NOMO-1 treated with dmso at 0.1 percent for 144 hours (cell line): ENCODE results near the gene POLN.
"Not testable (repeated sequence)": the region's sequence is repeated elsewhere in the genome, so short reads cannot be mapped to it uniquely, and the experiment has no call there.

Experiments used
- DNase-seq: peaks from one replicate; lab custom pipeline; 2025; ENCODE audit not compliant: unreplicated experiment; lab: John Stamatoyannopoulos, UW

Gene POLN

DNA sequence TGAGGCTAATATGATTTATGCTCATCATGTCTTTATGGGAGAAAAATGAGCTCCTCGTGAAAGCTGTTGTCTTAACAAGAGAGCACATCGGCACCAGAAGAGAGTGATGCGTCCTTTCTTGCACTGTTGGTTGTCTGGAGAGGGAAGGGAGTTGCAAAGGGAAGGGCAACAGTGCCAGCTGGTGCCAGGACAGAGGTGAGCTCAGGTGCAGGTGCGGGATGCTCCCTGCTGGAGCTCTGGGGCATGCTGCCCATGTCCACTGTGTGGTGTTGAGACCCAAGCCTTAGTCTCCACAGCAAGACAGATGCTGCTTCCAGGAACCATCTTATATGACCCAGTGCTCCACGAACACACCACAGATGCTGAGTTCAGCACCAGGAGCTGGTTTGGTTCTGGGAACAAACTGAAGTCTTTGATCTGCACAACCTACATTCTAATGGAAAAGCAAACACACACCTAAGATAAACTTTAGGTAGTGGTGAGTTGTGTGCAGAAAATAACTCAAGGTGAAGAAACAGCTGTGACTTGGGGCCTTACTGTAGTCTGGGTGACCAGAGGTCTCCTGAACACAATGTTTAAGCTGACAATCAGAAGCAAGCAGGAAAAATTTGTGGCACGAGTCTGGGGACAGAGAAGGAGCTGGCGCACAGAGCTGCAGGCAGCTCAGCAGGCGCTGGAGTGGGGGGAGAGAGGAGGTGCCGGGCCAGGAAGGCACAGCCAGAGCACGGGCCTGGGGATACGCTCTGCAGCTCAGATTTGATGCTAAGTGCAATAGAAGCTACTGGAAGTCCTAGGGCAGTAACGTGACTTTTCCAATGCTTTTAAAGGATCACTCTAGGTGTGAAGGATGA lies 73.2 kb downstream of the POLN start:
- no peak for DNase-seq

DNA sequence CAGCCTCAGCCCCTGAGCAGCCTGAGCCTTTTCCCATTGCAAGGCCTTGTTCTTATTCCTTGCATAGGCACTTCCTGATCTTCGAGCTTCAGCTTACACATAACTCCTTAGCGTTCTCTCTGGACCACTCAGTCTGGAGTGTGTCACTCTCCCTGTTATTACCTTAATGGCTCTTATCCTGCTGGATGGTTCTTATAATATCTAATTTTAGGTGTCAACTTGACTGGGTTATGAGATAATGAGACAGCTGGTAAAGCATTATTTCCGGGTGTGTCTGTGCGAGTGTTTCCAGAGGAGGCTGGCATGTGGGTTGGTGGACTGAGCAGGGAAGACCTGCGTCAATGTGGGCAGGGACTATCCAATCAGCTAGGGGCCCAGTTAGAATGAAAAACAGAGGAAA lies 75.7 kb downstream of the POLN start:
- no peak for DNase-seq

DNA sequence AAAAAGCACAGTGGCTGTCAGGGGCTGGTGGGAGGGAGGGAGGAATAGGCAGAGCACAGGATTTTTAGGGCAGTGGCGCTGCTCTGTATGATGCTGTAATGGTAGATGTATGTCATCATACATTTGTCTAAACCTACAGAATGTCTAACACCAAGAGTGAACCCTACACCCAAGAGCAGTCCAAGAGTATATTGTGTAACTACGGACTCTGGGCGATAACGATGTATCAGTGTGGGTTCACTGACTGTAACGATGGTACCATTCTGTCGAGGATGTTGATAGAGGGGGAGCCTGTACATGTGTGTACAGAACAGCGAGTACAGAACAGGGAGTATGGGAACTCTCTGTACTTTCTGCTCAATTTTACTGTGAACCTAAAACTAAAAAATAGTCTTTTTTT lies 76.5 kb downstream of the POLN start:
- no peak for DNase-seq

DNA sequence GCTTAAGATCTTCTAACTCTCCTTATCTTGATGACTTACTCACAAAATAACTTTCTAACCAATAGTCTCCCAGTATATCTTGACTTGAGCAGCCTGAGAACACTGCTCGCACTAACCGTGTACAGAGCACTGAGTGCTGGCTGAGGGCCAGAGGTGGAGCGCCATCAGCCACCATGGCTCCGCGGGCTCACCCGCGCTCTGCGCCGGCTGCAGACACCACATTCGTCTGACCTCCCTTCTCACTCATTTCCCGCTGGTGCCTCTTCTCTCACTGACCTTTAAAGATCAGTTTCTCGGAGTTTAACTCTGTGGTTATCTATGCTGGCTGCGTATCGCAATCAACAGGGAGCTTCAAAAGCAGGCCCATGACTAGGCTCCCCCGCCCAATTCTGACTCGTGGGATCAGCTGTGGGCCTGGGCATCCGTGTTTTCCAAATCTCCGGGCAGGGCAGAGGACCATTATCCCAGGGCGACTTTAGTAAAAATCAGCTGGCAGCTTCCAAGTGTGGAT lies 78.6 kb downstream of the POLN start:
- no peak for DNase-seq

DNA sequence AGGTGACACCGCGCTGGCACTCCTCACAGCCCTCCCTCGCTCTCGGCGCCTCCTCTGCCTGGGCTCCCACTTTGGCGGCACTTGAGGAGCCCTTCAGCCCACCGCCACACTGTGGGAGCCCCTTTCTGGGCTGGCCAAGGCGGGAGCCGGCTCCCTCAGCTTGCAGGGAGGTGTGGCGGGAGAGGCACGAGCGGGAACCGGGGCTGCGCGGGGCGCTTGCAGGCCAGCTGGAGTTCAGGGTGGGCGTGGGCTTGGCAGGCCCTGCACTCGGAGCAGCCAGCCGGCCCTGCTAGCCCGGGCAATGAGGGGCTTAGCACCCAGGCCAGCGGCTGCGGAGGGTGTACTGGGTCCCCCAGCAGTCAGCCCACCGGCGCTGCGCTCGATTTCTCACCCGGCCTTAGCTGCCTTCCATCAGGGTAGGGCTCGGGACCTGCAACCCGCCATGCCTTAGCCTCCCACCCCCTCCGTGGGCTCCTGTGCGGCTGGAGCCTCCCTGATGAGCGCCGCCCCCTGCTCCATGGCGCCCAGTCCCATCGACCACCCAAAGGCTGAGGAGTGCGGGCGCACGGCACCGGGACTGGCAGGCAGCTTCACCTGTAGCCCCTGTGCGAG lies 80.7 kb downstream of the POLN start:
- DNase-seq = not testable (repeated sequence)

DNA sequence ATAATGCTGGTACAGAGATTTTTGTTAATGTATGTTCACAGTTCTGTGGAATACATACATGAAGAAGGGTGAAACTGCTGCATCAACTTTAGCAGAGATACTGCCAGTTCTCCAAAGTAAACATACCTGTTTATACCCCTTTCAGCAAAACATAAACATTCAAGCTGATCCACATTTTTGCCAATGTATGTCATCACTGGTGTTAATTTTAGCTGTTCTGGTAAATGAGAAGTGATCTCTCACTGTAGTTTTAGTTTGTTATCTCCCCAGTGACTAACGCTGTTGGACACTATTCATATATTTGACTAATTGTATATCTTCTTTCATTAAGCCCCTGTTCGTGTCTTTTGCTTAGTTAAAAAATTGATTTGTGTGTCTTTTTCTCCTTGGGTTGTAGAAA lies 82.0 kb downstream of the POLN start:
- no peak for DNase-seq

DNA sequence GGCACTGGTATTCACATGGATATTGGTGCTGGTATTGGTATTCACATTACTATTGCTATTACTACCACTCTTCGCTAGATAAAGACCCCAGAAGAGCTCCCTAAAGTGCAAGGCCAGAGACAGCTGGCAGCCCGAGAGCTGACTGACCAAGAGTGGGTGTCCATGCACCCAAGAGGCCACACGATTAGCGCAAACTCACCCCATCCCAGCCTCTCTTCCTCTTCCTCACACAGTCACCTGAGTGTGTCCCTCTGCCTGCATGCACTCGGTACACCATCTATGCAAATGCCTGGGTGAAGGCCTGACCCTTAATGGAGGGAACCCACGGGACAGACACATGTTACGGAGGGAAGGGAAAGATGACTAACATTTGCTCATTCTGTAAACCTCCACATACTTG lies 86.7 kb downstream of the POLN start:
- DNase-seq = no peak

DNA sequence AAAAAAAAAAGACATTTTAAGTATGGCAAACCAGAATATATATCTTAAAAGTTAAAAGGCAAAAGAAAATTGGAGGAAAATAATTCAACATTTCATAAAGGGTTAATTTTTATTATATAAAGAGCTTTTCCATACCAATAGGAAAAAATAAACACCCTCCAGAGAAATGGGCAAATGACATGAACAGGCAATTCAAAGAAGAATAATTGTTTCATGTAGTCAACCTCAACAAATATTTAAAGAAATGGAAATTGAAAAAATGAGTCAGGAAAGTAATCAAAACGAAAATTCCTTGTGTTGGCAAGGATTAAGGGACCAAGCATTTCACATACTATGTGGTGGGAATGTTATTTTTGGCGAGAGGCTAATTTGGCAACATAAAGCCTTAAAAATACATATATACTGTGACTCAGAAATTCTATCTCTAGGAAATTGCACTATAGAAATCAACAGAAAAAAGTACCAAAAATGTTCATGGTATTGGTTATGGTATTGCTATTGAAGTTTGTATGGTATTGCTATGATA lies 87.6 kb downstream of the POLN start:
- DNase-seq = no peak

DNA sequence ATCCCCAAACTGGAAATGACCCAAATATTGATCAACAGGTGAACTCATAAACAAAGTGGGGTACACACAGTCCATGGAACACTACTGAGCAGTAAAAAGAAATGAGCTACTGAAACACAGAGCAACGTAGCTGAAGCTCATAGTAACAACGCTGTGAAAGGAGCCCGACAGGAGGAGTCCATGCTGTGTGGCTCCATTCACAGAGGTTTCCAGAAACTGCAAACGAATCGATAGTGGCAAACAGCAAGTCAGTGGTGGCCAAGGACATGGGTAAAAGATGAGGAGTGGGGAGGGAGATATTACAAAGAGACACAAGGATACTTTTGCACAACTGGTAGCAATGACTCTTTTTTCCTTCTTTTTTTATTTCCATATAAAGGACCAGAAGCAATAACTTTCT lies 90.4 kb downstream of the POLN start:
- no peak for DNase-seq

DNA sequence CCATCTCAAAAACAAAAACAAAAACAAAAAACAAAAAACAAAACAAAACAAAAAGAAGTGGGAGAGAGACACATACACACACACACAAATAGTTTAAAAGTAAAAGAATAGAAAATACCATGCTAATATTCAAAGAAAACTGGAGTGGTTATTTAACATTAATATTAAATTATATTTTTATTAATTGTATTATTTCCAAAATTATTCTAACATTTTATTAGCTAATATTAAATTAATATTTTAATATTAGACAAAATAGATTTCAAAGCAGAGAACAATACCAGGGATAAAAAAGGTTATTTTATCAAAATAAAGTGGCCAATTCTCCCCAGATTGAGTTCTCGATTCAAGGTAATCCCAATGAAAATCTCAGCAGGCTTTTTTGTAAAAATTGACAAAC lies 91.8 kb downstream of the POLN start:
- no peak for DNase-seq

DNA sequence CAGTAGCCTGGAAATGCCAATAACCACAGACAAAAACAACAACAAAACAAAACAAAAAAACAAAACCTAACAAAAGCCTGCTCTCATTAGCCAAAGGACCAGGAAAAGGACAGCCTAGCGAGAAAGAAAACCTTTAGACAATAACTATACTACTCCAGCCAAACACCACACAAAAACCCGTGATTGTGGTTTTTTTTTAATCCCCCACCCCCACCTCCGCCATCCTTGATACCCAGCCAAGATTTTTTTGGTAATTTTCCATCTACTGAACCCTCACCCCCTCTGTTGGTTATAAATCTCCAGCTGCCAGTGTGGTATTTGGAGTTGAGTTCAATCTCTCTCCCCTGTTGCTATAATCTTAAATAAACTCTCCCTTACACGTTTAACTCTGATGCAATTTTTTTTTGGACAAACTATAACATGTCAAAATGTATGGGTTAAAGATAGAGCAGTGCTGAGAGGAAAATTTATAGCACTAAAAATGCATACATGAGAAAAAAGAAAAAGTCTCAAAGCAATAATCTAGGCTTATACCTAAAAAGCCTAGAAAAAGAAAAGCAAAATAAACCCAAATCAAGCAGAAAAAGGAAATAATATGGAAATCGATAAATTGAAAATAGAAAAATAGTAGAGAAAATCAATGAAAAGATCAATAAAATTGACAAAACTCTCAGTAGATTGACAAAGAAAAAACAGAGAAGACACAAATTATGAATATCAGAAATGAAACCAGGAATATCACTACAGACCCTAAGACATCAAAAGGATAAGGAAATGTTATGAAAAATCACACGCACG lies 99.1 kb downstream of the POLN start:
- DNase-seq = no peak

DNA sequence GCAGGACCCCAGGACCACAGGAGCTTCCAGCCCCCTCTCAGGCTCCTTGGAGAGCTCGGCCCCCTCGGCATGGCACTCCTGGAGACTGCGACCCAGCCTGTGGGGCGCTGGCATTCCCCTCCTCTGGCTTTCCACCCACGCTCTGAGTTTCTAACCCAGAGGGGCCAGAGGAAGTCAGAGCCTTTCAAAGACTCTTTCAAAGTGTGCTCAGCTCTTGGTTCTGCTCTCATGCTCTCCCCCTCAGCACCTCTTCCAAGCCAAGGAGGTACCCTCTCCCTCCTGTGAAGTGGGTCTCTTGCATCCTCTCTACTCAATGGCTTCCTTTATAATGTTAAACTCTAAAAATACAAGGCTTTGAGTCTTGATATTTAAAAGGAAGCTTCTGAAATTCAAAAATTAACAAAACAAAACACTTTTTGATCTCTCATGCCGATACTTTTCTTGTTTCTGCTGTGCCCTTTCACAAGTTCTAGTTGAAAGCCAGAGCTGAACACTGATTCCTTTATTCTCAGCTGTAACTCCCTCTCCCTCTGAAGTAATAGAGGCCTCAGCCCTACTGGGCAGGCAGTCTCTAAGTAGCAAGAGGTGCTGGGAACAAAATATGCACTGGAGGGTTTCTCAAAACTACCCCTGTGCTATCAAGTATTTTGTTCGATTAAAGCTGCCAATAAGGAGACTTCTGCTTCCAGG lies 100.0 kb downstream of the POLN start:
- no peak for DNase-seq

DNA sequence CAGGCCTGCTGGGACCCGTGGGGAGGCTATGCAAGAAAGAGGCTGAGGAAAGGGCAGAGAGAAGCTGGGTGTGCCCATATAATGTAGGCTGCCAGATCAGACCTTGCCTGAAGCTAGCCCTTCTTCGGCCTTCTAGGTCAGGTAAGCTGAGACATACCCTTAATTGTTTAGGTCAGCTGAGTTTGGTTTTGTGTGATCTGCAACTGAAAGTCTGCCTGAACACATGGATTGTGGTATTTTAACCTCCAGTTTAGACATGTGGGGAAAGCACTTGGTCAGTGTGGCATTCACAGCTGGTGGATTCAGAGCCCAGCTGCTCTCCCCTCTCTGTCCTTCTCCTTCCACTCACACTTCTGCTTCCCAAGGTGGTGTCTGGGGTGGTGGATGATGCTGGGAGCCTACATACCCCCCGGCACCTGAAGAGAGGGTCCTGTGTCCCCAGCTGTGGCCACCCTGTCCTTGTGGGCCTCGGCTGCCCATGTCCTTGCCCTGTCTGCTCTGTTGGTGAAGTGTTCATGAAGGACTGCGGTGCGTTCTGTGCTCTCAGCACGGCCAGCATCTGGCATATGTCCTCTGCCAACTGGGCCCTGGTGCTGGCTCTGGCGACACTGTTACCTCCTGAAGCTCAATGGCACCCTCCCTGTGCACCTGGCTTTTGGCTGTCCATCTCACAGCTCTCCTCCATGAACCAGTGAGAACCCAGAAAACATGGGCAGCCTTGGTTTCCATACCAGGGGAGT lies 100.7 kb downstream of the POLN start:
- no peak for DNase-seq

DNA sequence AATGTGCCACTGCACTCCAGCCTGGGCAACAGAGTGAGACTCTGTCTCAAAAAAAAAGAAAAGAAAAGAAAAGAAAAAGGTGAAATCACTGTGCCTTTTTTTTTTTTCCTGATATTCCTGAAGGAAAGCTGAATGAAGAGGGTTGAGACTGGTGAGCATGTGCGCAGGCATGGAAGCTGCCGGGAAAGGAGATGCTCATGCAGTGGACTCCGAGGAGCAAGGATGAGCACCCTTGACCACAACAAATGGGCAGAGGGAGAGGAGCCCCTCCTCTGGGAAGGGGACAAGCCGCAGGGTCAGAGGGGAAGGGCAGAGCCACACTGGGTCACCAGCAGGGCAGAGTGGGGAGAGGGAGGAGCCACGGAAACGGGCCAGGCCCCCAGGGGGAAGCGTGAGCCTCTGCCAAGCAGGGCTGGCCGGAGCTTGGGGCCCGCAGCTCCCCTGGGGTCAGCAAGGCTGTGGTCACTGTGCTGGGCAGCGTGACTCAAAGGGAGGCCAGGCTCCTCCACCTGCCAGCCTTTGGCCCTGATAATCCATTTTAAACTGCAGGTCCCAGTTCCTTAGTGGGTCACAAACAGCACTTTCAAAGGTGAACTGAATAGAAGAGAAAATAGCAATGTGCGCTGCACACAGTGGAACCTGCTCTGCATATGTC lies 102.9 kb downstream of the POLN start:
- DNase-seq = no peak

DNA sequence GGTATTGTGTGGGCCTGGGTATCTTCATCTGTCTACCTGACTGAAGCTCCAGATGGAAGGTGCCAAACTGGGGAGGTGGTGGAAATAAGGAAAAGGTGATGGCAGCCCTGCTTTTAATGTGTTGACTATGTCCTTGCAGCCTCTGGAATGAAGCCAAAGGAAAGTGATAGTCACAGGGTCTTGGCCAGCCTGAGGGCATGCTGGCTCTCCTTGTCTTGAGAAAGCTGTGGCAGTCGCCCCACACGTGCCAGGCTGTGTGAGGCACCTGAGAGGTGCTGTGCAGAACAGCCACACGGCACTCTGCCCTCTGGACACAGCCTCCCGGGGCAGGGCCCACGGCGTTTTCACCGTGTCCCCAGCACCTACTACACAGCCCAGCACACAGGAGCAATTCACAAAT lies 105.2 kb downstream of the POLN start:
- DNase-seq = no peak

DNA sequence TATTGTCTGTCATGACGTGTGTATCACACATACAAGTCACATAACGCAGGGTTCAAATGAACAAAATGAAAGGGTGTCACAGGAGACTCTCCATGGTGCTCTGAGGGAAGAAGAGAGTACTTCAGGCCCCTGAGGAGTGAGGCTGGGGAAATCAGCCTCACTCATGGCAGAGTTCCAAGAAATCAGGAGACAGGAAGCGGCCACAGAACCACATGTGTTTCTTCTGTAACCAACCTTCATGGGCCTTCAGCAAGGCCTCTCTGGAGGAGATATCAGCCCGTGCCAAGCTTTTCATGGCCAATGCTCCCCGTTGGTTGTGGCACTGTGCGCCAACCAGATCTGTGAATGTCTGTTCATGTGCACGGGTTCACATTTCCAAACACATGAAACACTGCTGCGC lies 106.8 kb downstream of the POLN start:
- DNase-seq = peak; percentile 23

DNA sequence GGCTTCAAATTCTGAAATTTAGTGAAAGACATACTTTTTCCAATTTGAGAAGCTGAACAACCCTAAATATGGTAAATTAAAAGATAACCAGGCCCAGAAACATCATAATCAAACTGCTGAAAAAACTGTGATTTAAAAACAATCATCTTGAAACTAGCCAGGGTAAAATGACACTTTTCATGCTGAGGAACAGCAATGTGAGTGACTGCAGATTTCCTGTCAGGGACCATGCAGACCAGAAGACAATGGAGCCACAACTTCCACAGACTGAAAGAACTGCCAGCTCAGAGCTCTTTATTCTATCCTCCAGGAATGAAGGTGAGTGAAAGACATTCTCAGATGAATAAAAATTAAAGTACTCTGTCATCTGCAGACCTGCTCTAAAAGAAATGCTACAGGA lies 109.5 kb downstream of the POLN start:
- DNase-seq = no peak

DNA sequence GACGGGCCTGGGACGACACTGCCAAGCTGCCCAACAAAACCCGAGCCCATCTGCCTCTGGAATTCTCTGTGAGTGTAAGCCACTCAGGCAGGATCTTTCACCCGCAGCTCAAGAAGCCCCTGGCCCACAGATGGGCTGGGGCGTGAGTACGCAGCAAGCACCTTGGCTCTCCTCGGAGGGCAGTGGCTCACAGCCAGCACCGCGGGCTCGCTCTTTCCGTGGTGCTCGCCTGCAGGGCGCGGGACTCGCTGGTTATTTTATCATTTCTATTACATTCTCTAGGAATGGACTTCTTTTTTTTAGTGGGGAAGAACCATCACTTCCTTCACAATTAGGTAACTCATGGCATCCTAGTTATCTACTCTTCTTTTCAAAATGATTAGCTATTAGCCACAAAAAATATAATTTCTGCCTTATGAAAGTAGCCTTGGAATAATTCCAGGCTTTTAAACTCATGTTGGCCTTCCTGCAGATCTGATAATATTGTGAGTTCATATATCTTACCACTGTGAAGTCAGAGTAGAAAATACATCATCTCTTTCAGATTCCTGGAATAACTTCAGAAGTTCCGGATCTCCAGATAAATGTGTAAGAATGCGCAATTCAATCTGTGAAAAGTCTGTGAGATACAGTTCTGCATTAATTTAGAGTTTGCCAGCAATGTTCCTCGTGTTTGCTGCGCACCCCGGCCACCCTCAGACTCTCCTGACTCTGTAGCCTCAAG lies 114.2 kb downstream of the POLN start:
- no peak for DNase-seq
